Thyroid gland (tissue), 4 donors: ENCODE measurements around the gene FAM171A1.

ENCODE experiments used
- CTCF ChIP-seq, 6 experiments: fragments of 200-600 bp in 3 of 6; fragments of 450-650 bp in 3 of 6; sonication (generic) in 3 of 6; IDR thresholded peaks; one replicate each; pipeline ENCODE4 v1.5.1; 2016 to 2019; ENCODE audit warnings: antibody characterized with exemption in 6 of 6, mild to moderate bottlenecking in 2 of 6, inconsistent platforms in 1 of 6, moderate library complexity in 1 of 6
- POLR2A ChIP-seq, 2 donors: fragments of 450-650 bp; IDR thresholded peaks; one replicate each; pipeline ENCODE4 v1.6.1; 2017; ENCODE audit warnings: antibody characterized with exemption in 2 of 2, mild to moderate bottlenecking in 2 of 2, moderate library complexity in 1 of 2

- TF ChIP-seq CTCF (IDR thresholded peaks at IDR 0.05) = no peak
- TF ChIP-seq POLR2A (IDR thresholded peaks at IDR 0.05) = no peak
Observed at GRCh38 chr10:15202639-15203038, 168.4 kb downstream of the FAM171A1 start.
